ENCODE data around the gene NFATC3. TPM values are rescaled to one million over a fixed set of nuclear protein-coding genes. Genes with fewer than 3 reads are reported as not detected.

Gene NFATC3
- total RNA-seq, 1 donor from 2014 or later = 20.9 TPM

GRCh38 chr16:68083239-68083781 lies 1.9 kb upstream of the NFATC3 start:
- Histone ChIP-seq H3K4me3 (no peak overlapping the region), H3K27ac (replicated peaks) (peak overlapping the region; percentile 97), H3K9me3 (replicated peaks) (no peaks in the 10 kb centered on the region), H3K27me3 (ENCODE audit: low read depth) (no peaks in the 10 kb centered on the region), H3K36me3 (no peaks in the 10 kb centered on the region), H3K4me1 (peaks cover 93% of the 10 kb centered on the region)
- TF ChIP-seq CTCF (IDR thresholded peaks at IDR 0.05; ENCODE audit: borderline replicate concordance) = no peak
- intact Hi-C loops (cut with micrococcal nuclease) = no loop called here
- DNase-seq = no peak

- Histone ChIP-seq H3K4me3 (peak overlapping the region; percentile 92), H3K4me1 (peaks cover 93% of the 10 kb centered on the region), H3K27ac (replicated peaks) (peak overlapping the region; percentile 97), H3K36me3 (no peaks in the 10 kb centered on the region), H3K27me3 (ENCODE audit: low read depth) (no peaks in the 10 kb centered on the region), H3K9me3 (replicated peaks) (no peaks in the 10 kb centered on the region)
- TF ChIP-seq CTCF (IDR thresholded peaks at IDR 0.05; ENCODE audit: borderline replicate concordance) = no peak
- no peak for DNase-seq
- intact Hi-C loops (cut with micrococcal nuclease) = no loop called here
These were observed 1.2 kb upstream of the NFATC3 start for GRCh38 chr16:68083861-68084503.

DNA sequence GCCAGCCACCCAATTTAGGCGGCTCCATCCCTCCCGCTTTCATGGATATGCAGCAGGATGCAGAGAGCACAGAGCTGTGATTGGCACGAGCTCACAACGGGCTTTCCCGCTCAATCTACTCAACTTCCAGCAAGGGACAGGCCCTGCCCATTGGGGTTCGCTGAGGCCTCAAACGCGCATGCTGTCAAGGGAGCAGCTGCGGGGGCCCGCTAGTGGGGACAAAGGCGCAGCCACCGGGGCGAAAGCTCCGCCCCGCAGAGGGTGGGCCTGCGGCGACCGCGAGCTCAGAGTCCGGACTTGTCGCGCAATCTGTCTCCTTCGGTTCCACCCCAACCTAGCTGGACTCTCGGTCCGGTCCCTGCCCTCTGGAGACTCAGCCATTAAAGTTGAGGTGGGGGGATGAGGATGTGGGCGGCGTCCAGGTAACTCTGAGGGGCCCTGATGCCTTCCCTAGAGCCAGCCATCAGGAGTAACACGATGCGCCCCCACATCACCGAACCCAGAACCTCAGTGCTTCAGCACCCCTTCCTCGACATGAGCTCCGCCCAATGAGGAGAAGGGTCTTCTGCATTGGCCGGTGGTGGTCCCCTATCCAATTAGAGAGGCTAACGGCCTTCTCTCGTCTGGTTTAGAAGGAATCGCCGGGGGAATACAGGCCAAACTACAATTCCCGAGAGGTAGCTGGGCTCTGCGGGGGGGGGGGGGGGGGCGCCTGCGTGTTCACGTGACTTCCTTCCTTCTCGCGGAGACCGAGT lies 489 bp upstream of the NFATC3 start:
- H3K27me3 ChIP-seq (ENCODE audit: low read depth) = no peaks in the 10 kb centered on the region
- DNase-seq = peak; percentile 92
- no peaks in the 10 kb centered on the region for H3K36me3 ChIP-seq
- peak overlapping the region; percentile 97 for H3K27ac ChIP-seq (replicated peaks)
- TF ChIP-seq CTCF (IDR thresholded peaks at IDR 0.05; ENCODE audit: borderline replicate concordance) = peak; percentile 50
- peak overlapping the region; percentile 92 for H3K4me3 ChIP-seq
- H3K4me1 ChIP-seq = peaks cover 93% of the 10 kb centered on the region
- intact Hi-C loops (cut with micrococcal nuclease) = no loop called here
- no peaks in the 10 kb centered on the region for H3K9me3 ChIP-seq (replicated peaks)

- Histone ChIP-seq H3K9me3 (replicated peaks) (no peaks in the 10 kb centered on the region), H3K4me1 (peaks cover 92% of the 10 kb centered on the region), H3K36me3 (no peaks in the 10 kb centered on the region), H3K27me3 (ENCODE audit: low read depth) (no peaks in the 10 kb centered on the region), H3K27ac (replicated peaks) (peak overlapping the region; percentile 97), H3K4me3 (peak overlapping the region; percentile 92)
- DNase-seq = no peak
- TF ChIP-seq CTCF (IDR thresholded peaks at IDR 0.05; ENCODE audit: borderline replicate concordance) = no peak
- intact Hi-C loops (cut with micrococcal nuclease) = no loop called here
These were observed 1.2 kb downstream of the NFATC3 start for GRCh38 chr16:68086336-68086841.

DNA sequence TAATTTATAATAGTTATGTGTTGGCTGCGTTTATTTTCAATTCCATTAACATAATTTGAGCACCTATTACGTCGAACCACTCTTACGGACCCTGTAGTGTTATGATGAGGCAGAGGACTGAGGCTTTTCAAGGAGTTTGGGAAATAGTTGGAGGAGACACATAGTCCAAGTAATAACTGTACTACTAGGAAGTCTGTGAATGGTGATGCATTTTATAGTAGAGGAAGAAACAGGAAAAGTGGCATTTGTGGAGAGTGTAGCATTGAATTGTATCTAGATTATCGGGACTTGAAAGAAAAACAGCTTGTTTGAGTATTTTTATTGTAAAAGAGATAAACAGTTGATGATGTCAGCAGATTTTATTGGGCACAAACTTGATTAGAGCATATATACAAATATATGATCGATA lies 1.7 kb downstream of the NFATC3 start:
- Histone ChIP-seq H3K27me3 (ENCODE audit: low read depth) (no peaks in the 10 kb centered on the region), H3K36me3 (no peaks in the 10 kb centered on the region), H3K27ac (replicated peaks) (peak overlapping the region; percentile 97), H3K4me3 (peak overlapping the region; percentile 92), H3K4me1 (peaks cover 92% of the 10 kb centered on the region), H3K9me3 (replicated peaks) (no peaks in the 10 kb centered on the region)
- no peak for TF ChIP-seq CTCF (IDR thresholded peaks at IDR 0.05; ENCODE audit: borderline replicate concordance)
- DNase-seq = no peak
- intact Hi-C loops (cut with micrococcal nuclease) = no loop called here

Measured in left ventricle myocardium inferior (tissue), 1 donor.